Measurements from ENCODE around the gene FOLR3. TPM values are rescaled to one million over a fixed set of nuclear protein-coding genes. Genes with fewer than 3 reads are reported as not detected.

FOLR3 gene
- total and polyA plus RNA-seq, 2 of the 4 experiments (the other 2 are of a cell fraction), result 0.29 to 0.36 TPM

- DNase-seq (no peak), ATAC-seq (ENCODE audit: low read depth) (no peak)
- Histone ChIP-seq H4K20me1 (ENCODE audit: insufficient read depth, low read length) (no peaks in the 10 kb centered on the region), H2AFZ (replicated peaks; ENCODE audit: low read length, poor library complexity) (no peak overlapping the region), H2BK15ac (ENCODE audit: low read depth, low read length) (no peak overlapping the region), H2AK9ac (replicated peaks; ENCODE audit: low read depth, low read length, poor library complexity) (no peak overlapping the region), H2AK5ac (ENCODE audit: low read depth, low read length) (no peak overlapping the region), H4K8ac (ENCODE audit: low read depth in 2 of 2, low read length in 2 of 2) (no peak overlapping the region), H3K27me3 (ENCODE audit: control insufficient read depth, insufficient read depth, low read length) (peaks cover 3% of the 10 kb centered on the region; the same call in 1 of the 2 replicates), H3K9me3 (ENCODE audit: control insufficient read depth, insufficient read depth, low read length) (no peaks in the 10 kb centered on the region), H3K56ac (ENCODE audit: extremely low read depth, insufficient read depth, low read length) (no peak overlapping the region), H3K4me3 (ENCODE audit: insufficient read depth, low read depth, low read length) (no peak overlapping the region), H2BK20ac (ENCODE audit: low read depth, low read length) (no peak overlapping the region), H3K9ac (ENCODE audit: low read depth, low read length) (no peak overlapping the region), H3K23ac (ENCODE audit: low read depth, low read length) (no peak overlapping the region), H2BK5ac (ENCODE audit: low read depth, low read length, poor library complexity, severe bottlenecking) (no peak overlapping the region), H3K36me3 (ENCODE audit: control insufficient read depth, insufficient read depth, low read length) (no peaks in the 10 kb centered on the region), H4K91ac (ENCODE audit: insufficient read depth, low read depth, low read length) (no peak overlapping the region), H3K4me1 (ENCODE audit: control insufficient read depth, insufficient read depth, low read length) (no peaks in the 10 kb centered on the region), H3K18ac (ENCODE audit: low read depth, low read length) (no peak overlapping the region), H3K9me1 (ENCODE audit: insufficient read depth, low read length) (no peaks in the 10 kb centered on the region), H3K14ac (replicated peaks; ENCODE audit: low read depth, low read length) (no peak overlapping the region), H4K5ac (ENCODE audit: low read depth, low read length) (no peak overlapping the region), H3K4ac (ENCODE audit: low read depth, low read length) (no peak overlapping the region), H3K27ac (ENCODE audit: insufficient read depth, low read length) (no peak overlapping the region), H3K79me1 (ENCODE audit: low read depth in 1 of 2, low read length in 2 of 2) (no peaks in the 10 kb centered on the region), H2BK120ac (ENCODE audit: low read depth, low read length) (no peak overlapping the region), H3K4me2 (ENCODE audit: low read depth, low read length) (no peak overlapping the region)
- in situ Hi-C loops (cut with MboI; ENCODE audit: low sequenced_read_pairs), result no loop called here
- CTCF ChIA-PET, result no interaction called here
- POLR2A ChIA-PET (ENCODE audit: unreplicated experiment), result no interaction called here
- dilution Hi-C loops (cut with HindIII; ENCODE audit: low sequenced_read_pairs, unreplicated experiment), result no loop called here
- WGBS, 2 experiments (ENCODE audit: extremely low coverage in 2 of 2, insufficient read length in 1 of 2), result no CpG with 5 or more reads among the region's 1 CpG
- TF ChIP-seq MXI1 (IDR thresholded peaks at IDR 0.05; ENCODE audit: borderline replicate concordance, low read depth, low read length) (no peak), SMC3 (IDR thresholded peaks at IDR 0.05; ENCODE audit: low read depth, low read length) (no peak), FOS (IDR thresholded peaks at IDR 0.05; ENCODE audit: low read depth, low read length) (no peak), CEBPB (IDR thresholded peaks at IDR 0.05; ENCODE audit: low read depth, low read length) (no peak), CTCF (conservative IDR thresholded peaks at IDR 0.05; ENCODE audit: low read depth, low read length) (no peak), CHD1 (IDR thresholded peaks at IDR 0.05; ENCODE audit: low read depth, low read length) (no peak), POLR2A (IDR thresholded peaks at IDR 0.05; ENCODE audit: low read depth, low read length) (no peak), RFX5 (IDR thresholded peaks at IDR 0.05; ENCODE audit: low read depth, low read length) (no peak), ELK1 (IDR thresholded peaks at IDR 0.05; ENCODE audit: borderline replicate concordance, low read depth, low read length) (no peak), RAD21 (IDR thresholded peaks at IDR 0.05; ENCODE audit: low read length) (no peak), MAFK (IDR thresholded peaks at IDR 0.05; ENCODE audit: low read depth, low read length) (no peak), MAZ (IDR thresholded peaks at IDR 0.05; ENCODE audit: borderline replicate concordance, low read depth, low read length) (no peak), RCOR1 (IDR thresholded peaks at IDR 0.05; ENCODE audit: insufficient replicate concordance, low read length) (no peak)
- intact Hi-C loops (cut with micrococcal nuclease), result no loop called here
- BruUV-seq (replicated peaks), result no TSS peak
These were observed 52.7 kb downstream of the FOLR3 start for GRCh38 chr11:72188267-72188666.

All from IMR-90 (cell line).